Right kidney (tissue), 9 donors: Measurements from ENCODE around the gene NHLRC2.
"Not testable (repeated sequence)": the region's sequence is repeated elsewhere in the genome, so short reads cannot be mapped to it uniquely, and the experiment has no call there.

Experiments used
- DNase-seq: peaks from one replicate; pipeline ENCODE4 v3.0.0-alpha.2; 2016
- long read RNA-seq, 8 donors: transcript quantifications; one replicate each; lab custom pipeline, GENCODE V29; 2026

NHLRC2 gene
- long read RNA-seq, donor 1, partial matches to known transcripts = 5 of 5 reads
- long read RNA-seq, donor 1, other reads (novel, unspliced or antisense) = 0 of 5 reads
- long read RNA-seq, donor 2, full-length matches to known transcripts = 2 of 2 reads
- long read RNA-seq, donor 2, partial matches to known transcripts = 0 of 2 reads
- long read RNA-seq, donor 2, other reads (novel, unspliced or antisense) = 0 of 2 reads
- long read RNA-seq, donor 3, full-length matches to known transcripts = 4 of 10 reads
- long read RNA-seq, donor 3, partial matches to known transcripts = 6 of 10 reads
- long read RNA-seq, donor 3, other reads (novel, unspliced or antisense) = 0 of 10 reads
- long read RNA-seq, donor 4, full-length matches to known transcripts = 2 of 2 reads
- long read RNA-seq, donor 4, partial matches to known transcripts = 0 of 2 reads
- long read RNA-seq, donor 4, other reads (novel, unspliced or antisense) = 0 of 2 reads
- long read RNA-seq, donor 5, full-length matches to known transcripts = 1 of 1 reads
- long read RNA-seq, donor 5, partial matches to known transcripts = 0 of 1 reads
- long read RNA-seq, donor 5, other reads (novel, unspliced or antisense) = 0 of 1 reads
- long read RNA-seq, donor 6, full-length matches to known transcripts = 3 of 3 reads
- long read RNA-seq, donor 6, partial matches to known transcripts = 0 of 3 reads
- long read RNA-seq, donor 6, other reads (novel, unspliced or antisense) = 0 of 3 reads
- long read RNA-seq, donor 7, full-length matches to known transcripts = 8 of 8 reads
- long read RNA-seq, donor 7, partial matches to known transcripts = 0 of 8 reads
- long read RNA-seq, donor 7, other reads (novel, unspliced or antisense) = 0 of 8 reads
- long read RNA-seq, donor 8, full-length matches to known transcripts = 2 of 2 reads
- long read RNA-seq, donor 8, partial matches to known transcripts = 0 of 2 reads
- long read RNA-seq, donor 8, other reads (novel, unspliced or antisense) = 0 of 2 reads

GRCh38 chr10:113854013-113854760 lies at the start of gene NHLRC2, which contains the start of gene DCLRE1A:
Gene NHLRC2, plus strand, starts transcription at chr10:113854661. Its CDS starts 212 bp downstream, at chr10:113854873.
Gene DCLRE1A, minus strand, starts transcription at chr10:113854082. Its CDS starts 900 bp downstream, at chr10:113853182.
- peak; percentile 98 for DNase-seq

- DNase-seq = no peak
These were observed 48.0 kb upstream of the NHLRC2 start for GRCh38 chr10:113806503-113806902.

GRCh38 chr10:113808168-113808567 lies 46.3 kb upstream of the NHLRC2 start:
- no peak for DNase-seq

- DNase-seq = not testable (repeated sequence)
These were observed 39.8 kb upstream of the NHLRC2 start for GRCh38 chr10:113814700-113815099.

- no peak for DNase-seq
These were observed 34.5 kb upstream of the NHLRC2 start for GRCh38 chr10:113819989-113820388.

GRCh38 chr10:113820507-113820906 lies 34.0 kb upstream of the NHLRC2 start:
- DNase-seq = no peak

GRCh38 chr10:113821306-113821705 lies 33.2 kb upstream of the NHLRC2 start:
- not testable (repeated sequence) for DNase-seq

- no peak for DNase-seq
These were observed 32.3 kb upstream of the NHLRC2 start for GRCh38 chr10:113822174-113822573.

GRCh38 chr10:113823389-113823788 lies 31.1 kb upstream of the NHLRC2 start:
- no peak for DNase-seq

GRCh38 chr10:113825791-113826190 lies 28.7 kb upstream of the NHLRC2 start:
- DNase-seq = no peak

GRCh38 chr10:113828567-113828966 lies 25.9 kb upstream of the NHLRC2 start:
- not testable (repeated sequence) for DNase-seq

- no peak for DNase-seq
These were observed 12.3 kb upstream of the NHLRC2 start for GRCh38 chr10:113842171-113842570.

- no peak for DNase-seq
These were observed 10.4 kb upstream of the NHLRC2 start for GRCh38 chr10:113843972-113844485.

- DNase-seq = no peak
These were observed 8.4 kb upstream of the NHLRC2 start for GRCh38 chr10:113846036-113846435.

- no peak for DNase-seq
These were observed 5.2 kb upstream of the NHLRC2 start for GRCh38 chr10:113849140-113849803.

- no peak for DNase-seq
These were observed 4.5 kb upstream of the NHLRC2 start for GRCh38 chr10:113849946-113850345.

- DNase-seq = no peak
These were observed 866 bp upstream of the NHLRC2 start for GRCh38 chr10:113853578-113854012.

GRCh38 chr10:113854761-113855588 lies 514 bp downstream of the NHLRC2 start:
- DNase-seq = peak; percentile 98

- no peak for DNase-seq
These were observed 2.1 kb downstream of the NHLRC2 start for GRCh38 chr10:113856563-113856962.

GRCh38 chr10:113857210-113857609 lies 2.7 kb downstream of the NHLRC2 start:
- DNase-seq = no peak
